Measurements from ENCODE around the gene MDP1.

GRCh38 chr14:24215495-24216344 is at the start of gene MDP1:
- TF ChIP-seq CTCF (conservative IDR thresholded peaks at IDR 0.05 in 1 of 2, IDR thresholded peaks at IDR 0.05 in 1 of 2; ENCODE audit: low read depth in 1 of 2, low read length in 2 of 2) (peak in 1 of 2 donors; percentile 37), EZH2 (IDR thresholded peaks at IDR 0.05; ENCODE audit: low read length, missing control alignments) (no peak)

Measured in fibroblast of lung (primary cell).